ENCODE data around the gene TBC1D5. TPM values are rescaled to one million over a fixed set of nuclear protein-coding genes. Genes with fewer than 3 reads are reported as not detected.

TBC1D5 gene
- total and polyA plus RNA-seq, 10 donors, result 6.4 to 140 (median 97.1) TPM

DNA sequence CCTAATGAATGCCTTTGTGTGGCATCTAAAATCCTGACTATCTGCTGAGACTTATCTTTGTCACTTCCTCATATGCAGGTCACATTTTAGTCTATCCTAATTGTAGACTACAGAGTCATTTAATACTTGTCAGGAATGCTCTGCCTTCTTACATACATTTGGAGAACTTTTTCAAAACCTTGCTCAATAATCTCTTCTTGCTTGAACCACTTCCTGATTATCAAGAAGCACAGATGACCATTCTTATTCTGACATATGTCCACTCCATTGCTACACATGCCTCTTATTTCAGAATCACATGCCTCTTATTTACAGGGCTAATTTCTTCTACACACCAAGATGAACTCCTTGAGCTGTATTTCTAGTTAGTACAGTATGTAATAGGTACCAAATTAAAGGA, 400.3 kb downstream of the TBC1D5 start:
- intact Hi-C loops (cut with DNase I; ENCODE audit: low total_unique reads), result no loop called here
- H3K4me1 ChIP-seq, result peaks cover 0 to 5% (median 0%) of the 10 kb centered on the region in 6 donors
- TF ChIP-seq POLR2AphosphoS5 (IDR thresholded peaks at IDR 0.05) (no peak), POLR2A (IDR thresholded peaks at IDR 0.05) (no peak)
- TF ChIP-seq, protein P1, sequence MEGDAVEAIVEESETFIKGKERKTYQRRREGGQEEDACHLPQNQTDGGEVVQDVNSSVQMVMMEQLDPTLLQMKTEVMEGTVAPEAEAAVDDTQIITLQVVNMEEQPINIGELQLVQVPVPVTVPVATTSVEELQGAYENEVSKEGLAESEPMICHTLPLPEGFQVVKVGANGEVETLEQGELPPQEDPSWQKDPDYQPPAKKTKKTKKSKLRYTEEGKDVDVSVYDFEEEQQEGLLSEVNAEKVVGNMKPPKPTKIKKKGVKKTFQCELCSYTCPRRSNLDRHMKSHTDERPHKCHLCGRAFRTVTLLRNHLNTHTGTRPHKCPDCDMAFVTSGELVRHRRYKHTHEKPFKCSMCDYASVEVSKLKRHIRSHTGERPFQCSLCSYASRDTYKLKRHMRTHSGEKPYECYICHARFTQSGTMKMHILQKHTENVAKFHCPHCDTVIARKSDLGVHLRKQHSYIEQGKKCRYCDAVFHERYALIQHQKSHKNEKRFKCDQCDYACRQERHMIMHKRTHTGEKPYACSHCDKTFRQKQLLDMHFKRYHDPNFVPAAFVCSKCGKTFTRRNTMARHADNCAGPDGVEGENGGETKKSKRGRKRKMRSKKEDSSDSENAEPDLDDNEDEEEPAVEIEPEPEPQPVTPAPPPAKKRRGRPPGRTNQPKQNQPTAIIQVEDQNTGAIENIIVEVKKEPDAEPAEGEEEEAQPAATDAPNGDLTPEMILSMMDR (IDR thresholded peaks at IDR 0.05 in 8 of 11, conservative IDR thresholded peaks at IDR 0.05 in 3 of 11), result no peak
- no peak for DNase-seq
- H3K27ac ChIP-seq, result no peak overlapping the region
- peaks cover 0 to 12% (median 0%) of the 10 kb centered on the region in 6 donors for H3K36me3 ChIP-seq
- H3K4me3 ChIP-seq, result no peak overlapping the region
- H3K27me3 ChIP-seq (replicated peaks in 1 of 7), result no peaks in the 10 kb centered on the region
- H3K9me3 ChIP-seq, result peaks cover 0 to 5% (median 0%) of the 10 kb centered on the region in 8 donors

DNA sequence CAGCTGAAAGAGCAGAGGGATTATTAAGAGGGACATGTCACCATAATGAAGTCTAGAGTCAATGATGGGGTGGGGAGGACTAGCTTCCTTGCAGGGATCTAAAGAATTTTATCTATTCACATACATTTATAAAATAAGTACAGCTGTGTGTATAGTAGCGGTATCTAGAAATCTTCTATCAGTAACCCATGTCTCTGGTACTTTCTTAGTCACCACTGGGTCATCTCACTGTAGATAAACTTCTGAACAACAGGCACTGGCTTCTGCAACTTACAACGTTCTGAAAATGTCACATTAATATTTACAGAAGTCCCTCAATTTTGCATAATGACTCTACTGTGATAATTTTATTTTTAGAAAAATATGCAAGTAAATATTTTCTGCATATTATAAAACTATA, 401.7 kb downstream of the TBC1D5 start:
- Histone ChIP-seq H3K4me3 (no peak overlapping the region), H3K9me3 (peaks cover 0 to under 1% (median 0%) of the 10 kb centered on the region in 8 donors), H3K4me1 (peaks cover 0 to 5% (median 0%) of the 10 kb centered on the region in 6 donors), H3K36me3 (peaks cover 0 to 13% (median 0%) of the 10 kb centered on the region in 6 donors), H3K27ac (no peak overlapping the region), H3K27me3 (replicated peaks in 1 of 7) (no peaks in the 10 kb centered on the region)
- TF ChIP-seq, protein P1 (IDR thresholded peaks at IDR 0.05 in 8 of 11, conservative IDR thresholded peaks at IDR 0.05 in 3 of 11), result no peak
- TF ChIP-seq POLR2AphosphoS5 (IDR thresholded peaks at IDR 0.05), result no peak
- no peak for TF ChIP-seq POLR2A (IDR thresholded peaks at IDR 0.05)
- WGBS, 5 donors, result 84 to 93% (median 86%) methylated on average over 2 of the region's 2 CpGs
- intact Hi-C loops (cut with DNase I; ENCODE audit: low total_unique reads), result no loop called here
- no peak for DNase-seq

DNA sequence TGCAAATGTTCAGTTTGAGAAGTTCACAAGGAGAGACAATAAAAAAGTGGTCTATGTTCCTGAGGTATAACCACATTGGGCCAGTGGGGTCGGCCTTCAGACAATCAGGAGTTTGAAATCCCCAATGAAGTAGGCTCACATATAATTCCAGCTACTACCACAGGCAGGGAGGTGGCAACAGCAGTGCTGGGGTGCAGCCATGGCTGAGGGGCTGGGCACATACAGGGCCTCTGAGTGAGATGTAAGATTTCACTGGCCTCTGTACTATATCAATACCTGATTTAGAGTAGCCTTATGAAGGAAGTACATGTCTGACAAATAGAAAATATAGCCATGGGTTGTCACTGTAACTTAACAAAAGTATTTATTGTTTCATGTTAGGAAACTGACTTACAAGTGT, 402.2 kb downstream of the TBC1D5 start:
- 91 to 96% (median 94%) methylated on average over 1 of the region's 1 CpG for WGBS, 5 donors
- Histone ChIP-seq H3K27ac (no peak overlapping the region), H3K4me1 (peaks cover 0 to 5% (median 0%) of the 10 kb centered on the region in 6 donors), H3K27me3 (replicated peaks in 1 of 7) (no peaks in the 10 kb centered on the region), H3K4me3 (no peak overlapping the region), H3K36me3 (peaks cover 0 to 13% (median 0%) of the 10 kb centered on the region in 6 donors), H3K9me3 (no peaks in the 10 kb centered on the region)
- TF ChIP-seq POLR2A (IDR thresholded peaks at IDR 0.05) (no peak), POLR2AphosphoS5 (IDR thresholded peaks at IDR 0.05) (no peak)
- TF ChIP-seq, protein P1 (IDR thresholded peaks at IDR 0.05 in 8 of 11, conservative IDR thresholded peaks at IDR 0.05 in 3 of 11), result no peak
- intact Hi-C loops (cut with DNase I; ENCODE audit: low total_unique reads), result no loop called here
- DNase-seq, result no peak

DNA sequence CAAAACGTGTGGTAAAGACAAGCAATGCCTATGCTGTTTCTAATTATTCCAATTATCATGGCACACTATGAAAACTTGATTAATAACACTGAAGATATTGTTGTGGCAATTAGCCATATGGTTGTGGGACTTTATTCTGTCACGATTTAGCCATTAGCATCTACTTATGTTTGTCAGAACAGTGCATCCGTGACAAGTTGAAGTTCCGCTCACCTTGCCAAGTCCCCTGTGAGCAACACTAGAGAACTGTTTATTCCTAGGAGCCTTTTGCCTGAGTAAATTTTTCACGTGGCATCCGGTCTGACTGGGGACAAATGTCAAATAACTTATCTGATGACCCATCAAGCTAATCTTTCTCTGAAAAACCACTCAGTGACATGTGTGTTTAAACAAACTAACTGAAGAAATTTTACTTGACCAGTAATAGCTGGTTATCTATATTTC, 403.3 kb downstream of the TBC1D5 start:
- Histone ChIP-seq H3K4me3 (no peak overlapping the region), H3K36me3 (peaks cover 0 to 13% (median 0%) of the 10 kb centered on the region in 6 donors), H3K4me1 (peaks cover 0 to 5% (median 0%) of the 10 kb centered on the region in 6 donors), H3K27me3 (replicated peaks in 1 of 7) (no peaks in the 10 kb centered on the region), H3K9me3 (no peaks in the 10 kb centered on the region), H3K27ac (no peak overlapping the region)
- TF ChIP-seq, protein P1 (IDR thresholded peaks at IDR 0.05 in 8 of 11, conservative IDR thresholded peaks at IDR 0.05 in 3 of 11), result no peak
- TF ChIP-seq POLR2AphosphoS5 (IDR thresholded peaks at IDR 0.05) (no peak), POLR2A (IDR thresholded peaks at IDR 0.05) (no peak)
- DNase-seq, result no peak
- whole genome bisulfite sequencing, 5 donors, result 73 to 84% (median 79%) methylated on average over 6 of the region's 6 CpGs
- intact Hi-C loops (cut with DNase I; ENCODE audit: low total_unique reads), result no loop called here
